Measurements from ENCODE around the gene RAB6B. TPM values are rescaled to one million over a fixed set of nuclear protein-coding genes. Genes with fewer than 3 reads are reported as not detected.

The RAB6B gene
- total RNA-seq, 1 experiment from 2014 or later = 18.0 TPM

DNA sequence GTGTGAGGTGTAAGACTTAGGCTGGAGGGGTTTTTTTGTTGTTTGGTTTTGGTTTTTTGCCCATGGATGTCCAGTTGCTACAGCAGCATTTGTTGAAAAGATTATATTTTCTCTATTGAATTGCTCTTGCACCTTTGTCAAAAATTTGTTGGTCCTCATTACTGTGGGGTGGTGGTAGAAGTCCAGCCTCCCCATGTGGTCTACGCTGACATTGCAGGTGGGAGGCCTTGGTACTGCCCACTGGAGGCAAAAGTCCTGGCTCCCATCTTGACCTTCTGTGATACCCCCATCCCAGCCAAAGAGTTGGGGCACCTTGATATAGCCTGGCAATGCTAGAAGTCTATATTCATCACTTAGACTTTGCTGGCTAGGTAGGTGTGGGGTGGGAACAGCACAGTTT lies 5.4 kb upstream of the RAB6B start:
- Mint-ChIP-seq H3K27me3 (ENCODE audit: low read depth) (peaks cover 23% of the 10 kb centered on the region), H3K9me3 (peaks cover 2% of the 10 kb centered on the region), H3K4me1 (no peaks in the 10 kb centered on the region), H3K4me3 (no peak overlapping the region), H3K27ac (no peak overlapping the region), H3K36me3 (no peaks in the 10 kb centered on the region)
- ChIA-PET CTCF (no interaction called here), POLR2A (no interaction called here)
- DNase-seq (ENCODE audit: low spot score) (no peak), ATAC-seq (peak; percentile 82)
- TF ChIP-seq, protein P1, sequence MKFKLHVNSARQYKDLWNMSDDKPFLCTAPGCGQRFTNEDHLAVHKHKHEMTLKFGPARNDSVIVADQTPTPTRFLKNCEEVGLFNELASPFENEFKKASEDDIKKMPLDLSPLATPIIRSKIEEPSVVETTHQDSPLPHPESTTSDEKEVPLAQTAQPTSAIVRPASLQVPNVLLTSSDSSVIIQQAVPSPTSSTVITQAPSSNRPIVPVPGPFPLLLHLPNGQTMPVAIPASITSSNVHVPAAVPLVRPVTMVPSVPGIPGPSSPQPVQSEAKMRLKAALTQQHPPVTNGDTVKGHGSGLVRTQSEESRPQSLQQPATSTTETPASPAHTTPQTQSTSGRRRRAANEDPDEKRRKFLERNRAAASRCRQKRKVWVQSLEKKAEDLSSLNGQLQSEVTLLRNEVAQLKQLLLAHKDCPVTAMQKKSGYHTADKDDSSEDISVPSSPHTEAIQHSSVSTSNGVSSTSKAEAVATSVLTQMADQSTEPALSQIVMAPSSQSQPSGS (CRISPR knock-in tag; IDR thresholded peaks at IDR 0.05; ENCODE audit: borderline replicate concordance, low read depth) = no peak
- TF ChIP-seq, protein P2, sequence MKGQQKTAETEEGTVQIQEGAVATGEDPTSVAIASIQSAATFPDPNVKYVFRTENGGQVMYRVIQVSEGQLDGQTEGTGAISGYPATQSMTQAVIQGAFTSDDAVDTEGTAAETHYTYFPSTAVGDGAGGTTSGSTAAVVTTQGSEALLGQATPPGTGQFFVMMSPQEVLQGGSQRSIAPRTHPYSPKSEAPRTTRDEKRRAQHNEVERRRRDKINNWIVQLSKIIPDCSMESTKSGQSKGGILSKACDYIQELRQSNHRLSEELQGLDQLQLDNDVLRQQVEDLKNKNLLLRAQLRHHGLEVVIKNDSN (CRISPR knock-in tag; IDR thresholded peaks at IDR 0.05) = no peak
- TF ChIP-seq, protein P3, sequence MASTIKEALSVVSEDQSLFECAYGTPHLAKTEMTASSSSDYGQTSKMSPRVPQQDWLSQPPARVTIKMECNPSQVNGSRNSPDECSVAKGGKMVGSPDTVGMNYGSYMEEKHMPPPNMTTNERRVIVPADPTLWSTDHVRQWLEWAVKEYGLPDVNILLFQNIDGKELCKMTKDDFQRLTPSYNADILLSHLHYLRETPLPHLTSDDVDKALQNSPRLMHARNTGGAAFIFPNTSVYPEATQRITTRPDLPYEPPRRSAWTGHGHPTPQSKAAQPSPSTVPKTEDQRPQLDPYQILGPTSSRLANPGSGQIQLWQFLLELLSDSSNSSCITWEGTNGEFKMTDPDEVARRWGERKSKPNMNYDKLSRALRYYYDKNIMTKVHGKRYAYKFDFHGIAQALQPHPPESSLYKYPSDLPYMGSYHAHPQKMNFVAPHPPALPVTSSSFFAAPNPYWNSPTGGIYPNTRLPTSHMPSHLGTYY (CRISPR knock-in tag; IDR thresholded peaks at IDR 0.05) = no peak
- TF ChIP-seq, protein P4, sequence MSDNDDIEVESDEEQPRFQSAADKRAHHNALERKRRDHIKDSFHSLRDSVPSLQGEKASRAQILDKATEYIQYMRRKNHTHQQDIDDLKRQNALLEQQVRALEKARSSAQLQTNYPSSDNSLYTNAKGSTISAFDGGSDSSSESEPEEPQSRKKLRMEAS (CRISPR knock-in tag; IDR thresholded peaks at IDR 0.05) = no peak
- TF ChIP-seq ZNF416 (CRISPR knock-in tag; IDR thresholded peaks at IDR 0.05) (no peak), OVOL2 (CRISPR knock-in tag; IDR thresholded peaks at IDR 0.05; ENCODE audit: borderline replicate concordance) (no peak), SMAD3 (CRISPR knock-in tag; IDR thresholded peaks at IDR 0.05; ENCODE audit: borderline replicate concordance) (no peak), ZBTB21 (CRISPR knock-in tag; IDR thresholded peaks at IDR 0.05; ENCODE audit: borderline replicate concordance) (no peak), FOXK1 (CRISPR knock-in tag; IDR thresholded peaks at IDR 0.05) (no peak), HMGA2 (CRISPR knock-in tag; IDR thresholded peaks at IDR 0.05) (no peak), GRHL2 (CRISPR knock-in tag; IDR thresholded peaks at IDR 0.05; ENCODE audit: insufficient replicate concordance, severe bottlenecking) (no peak), IRF2 (CRISPR knock-in tag; IDR thresholded peaks at IDR 0.05; ENCODE audit: borderline replicate concordance, low read depth) (no peak), ZNF317 (CRISPR knock-in tag; IDR thresholded peaks at IDR 0.05; ENCODE audit: borderline replicate concordance, low read depth) (no peak), JAZF1 (CRISPR knock-in tag; IDR thresholded peaks at IDR 0.05) (no peak), RORB (CRISPR knock-in tag; IDR thresholded peaks at IDR 0.05) (no peak), FOXJ3 (CRISPR knock-in tag; IDR thresholded peaks at IDR 0.05; ENCODE audit: borderline replicate concordance) (no peak)
- TF ChIP-seq, protein P5, sequence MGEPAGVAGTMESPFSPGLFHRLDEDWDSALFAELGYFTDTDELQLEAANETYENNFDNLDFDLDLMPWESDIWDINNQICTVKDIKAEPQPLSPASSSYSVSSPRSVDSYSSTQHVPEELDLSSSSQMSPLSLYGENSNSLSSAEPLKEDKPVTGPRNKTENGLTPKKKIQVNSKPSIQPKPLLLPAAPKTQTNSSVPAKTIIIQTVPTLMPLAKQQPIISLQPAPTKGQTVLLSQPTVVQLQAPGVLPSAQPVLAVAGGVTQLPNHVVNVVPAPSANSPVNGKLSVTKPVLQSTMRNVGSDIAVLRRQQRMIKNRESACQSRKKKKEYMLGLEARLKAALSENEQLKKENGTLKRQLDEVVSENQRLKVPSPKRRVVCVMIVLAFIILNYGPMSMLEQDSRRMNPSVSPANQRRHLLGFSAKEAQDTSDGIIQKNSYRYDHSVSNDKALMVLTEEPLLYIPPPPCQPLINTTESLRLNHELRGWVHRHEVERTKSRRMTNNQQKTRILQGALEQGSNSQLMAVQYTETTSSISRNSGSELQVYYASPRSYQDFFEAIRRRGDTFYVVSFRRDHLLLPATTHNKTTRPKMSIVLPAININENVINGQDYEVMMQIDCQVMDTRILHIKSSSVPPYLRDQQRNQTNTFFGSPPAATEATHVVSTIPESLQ (CRISPR knock-in tag; IDR thresholded peaks at IDR 0.05) = no peak

DNA sequence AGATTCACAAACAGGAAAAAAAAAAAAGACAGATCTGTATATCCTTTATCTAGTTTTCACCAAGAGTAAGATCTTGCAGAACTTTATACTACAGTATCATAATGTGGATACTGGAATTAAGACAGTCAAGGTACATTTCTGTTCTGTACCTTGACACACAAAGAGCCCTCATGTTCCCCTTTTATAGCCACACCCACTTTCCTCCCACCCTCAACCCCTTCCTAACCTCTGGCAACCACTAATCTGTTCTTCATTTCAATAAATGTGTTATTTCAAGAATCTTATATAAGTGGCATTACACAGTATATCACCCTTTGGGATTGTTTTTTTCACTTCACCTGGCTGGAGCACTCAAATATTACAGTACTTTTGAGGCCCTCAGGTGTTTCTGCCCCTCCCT lies 3.6 kb upstream of the RAB6B start:
- Mint-ChIP-seq H3K27me3 (ENCODE audit: low read depth) (peaks cover 29% of the 10 kb centered on the region), H3K27ac (no peak overlapping the region), H3K9me3 (no peaks in the 10 kb centered on the region), H3K4me3 (no peak overlapping the region), H3K4me1 (no peaks in the 10 kb centered on the region), H3K36me3 (no peaks in the 10 kb centered on the region)
- no peak for ATAC-seq
- ChIA-PET CTCF (interaction anchor here (0.7 kb wide), 1 partner anchor 11 kb away, joined by 3 read pairs; no protein-coding TSS in a partner anchor), POLR2A (no interaction called here)
- DNase-seq (ENCODE audit: low spot score) = no peak
- TF ChIP-seq NFYB (CRISPR knock-in tag; conservative IDR thresholded peaks at IDR 0.05; ENCODE audit: low read depth) = no peak
- TF ChIP-seq, protein P4 (CRISPR knock-in tag; IDR thresholded peaks at IDR 0.05) = no peak
- TF ChIP-seq, protein P5 (CRISPR knock-in tag; IDR thresholded peaks at IDR 0.05) = no peak
- TF ChIP-seq, protein P6, sequence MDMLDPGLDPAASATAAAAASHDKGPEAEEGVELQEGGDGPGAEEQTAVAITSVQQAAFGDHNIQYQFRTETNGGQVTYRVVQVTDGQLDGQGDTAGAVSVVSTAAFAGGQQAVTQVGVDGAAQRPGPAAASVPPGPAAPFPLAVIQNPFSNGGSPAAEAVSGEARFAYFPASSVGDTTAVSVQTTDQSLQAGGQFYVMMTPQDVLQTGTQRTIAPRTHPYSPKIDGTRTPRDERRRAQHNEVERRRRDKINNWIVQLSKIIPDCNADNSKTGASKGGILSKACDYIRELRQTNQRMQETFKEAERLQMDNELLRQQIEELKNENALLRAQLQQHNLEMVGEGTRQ (CRISPR knock-in tag; IDR thresholded peaks at IDR 0.05) = no peak
- no peak for TF ChIP-seq GRHL2 (CRISPR knock-in tag; IDR thresholded peaks at IDR 0.05; ENCODE audit: insufficient replicate concordance, severe bottlenecking)
- TF ChIP-seq, protein P2 (CRISPR knock-in tag; IDR thresholded peaks at IDR 0.05) = no peak
- TF ChIP-seq NFE2L1 (CRISPR knock-in tag; IDR thresholded peaks at IDR 0.05) = no peak
- no peak for TF ChIP-seq KAT7 (CRISPR knock-in tag; IDR thresholded peaks at IDR 0.05; ENCODE audit: borderline replicate concordance)
- no peak for TF ChIP-seq MXD4 (CRISPR knock-in tag; IDR thresholded peaks at IDR 0.05; ENCODE audit: borderline replicate concordance)
